NCI-H1417 treated with DMSO at 0.1 percent for 48 hours (cell line): ENCODE data around the gene ITIH2.
"Not testable (repeated sequence)": the region's sequence is repeated elsewhere in the genome, so short reads cannot be mapped to it uniquely, and the experiment has no call there.

Experiments used
- DNase-seq: peaks from one replicate; lab custom pipeline; 2025; lab: John Stamatoyannopoulos, UW

Gene ITIH2

GRCh38 chr10:7693194-7693593, 9.9 kb upstream of the ITIH2 start:
- DNase-seq, result not testable (repeated sequence)

- no peak for DNase-seq
Observed at GRCh38 chr10:7696545-7696944, 6.6 kb upstream of the ITIH2 start.

GRCh38 chr10:7697426-7697825, 5.7 kb upstream of the ITIH2 start:
- no peak for DNase-seq

GRCh38 chr10:7700577-7701125, 2.5 kb upstream of the ITIH2 start:
- no peak for DNase-seq

- no peak for DNase-seq
Observed at GRCh38 chr10:7701158-7701742, 1.9 kb upstream of the ITIH2 start.

GRCh38 chr10:7702288-7702812, 766 bp upstream of the ITIH2 start:
- DNase-seq, result no peak

- DNase-seq, result no peak
Observed at GRCh38 chr10:7704071-7705016, 1.2 kb downstream of the ITIH2 start.

GRCh38 chr10:7705341-7705740, 2.2 kb downstream of the ITIH2 start:
- DNase-seq, result no peak

GRCh38 chr10:7706534-7707073, 3.5 kb downstream of the ITIH2 start:
- DNase-seq, result no peak

- no peak for DNase-seq
Observed at GRCh38 chr10:7707102-7707501, 4.0 kb downstream of the ITIH2 start.

- DNase-seq, result no peak
Observed at GRCh38 chr10:7707858-7708622, 4.9 kb downstream of the ITIH2 start.

GRCh38 chr10:7708832-7709231, 5.7 kb downstream of the ITIH2 start:
- DNase-seq, result no peak

- no peak for DNase-seq
Observed at GRCh38 chr10:7710446-7710845, 7.3 kb downstream of the ITIH2 start.

GRCh38 chr10:7711075-7711474, 8.0 kb downstream of the ITIH2 start:
- not testable (repeated sequence) for DNase-seq

GRCh38 chr10:7715515-7715914, 12.4 kb downstream of the ITIH2 start:
- no peak for DNase-seq

GRCh38 chr10:7717767-7718166, 14.7 kb downstream of the ITIH2 start:
- DNase-seq, result no peak

- DNase-seq, result no peak
Observed at GRCh38 chr10:7718685-7719084, 15.6 kb downstream of the ITIH2 start.

GRCh38 chr10:7720478-7720877, 17.4 kb downstream of the ITIH2 start:
- DNase-seq, result no peak

- no peak for DNase-seq
Observed at GRCh38 chr10:7722927-7723529, 19.9 kb downstream of the ITIH2 start.

- no peak for DNase-seq
Observed at GRCh38 chr10:7734821-7735220, 31.7 kb downstream of the ITIH2 start.
